Activated CD4-positive, alpha-beta T cell treated with anti-CD3 and anti-CD28 coated beads for 36 hours (primary cell): ENCODE measurements around the gene MYBPC1. TPM values are rescaled to one million over a fixed set of nuclear protein-coding genes. Genes with fewer than 3 reads are reported as not detected.
"Not testable (repeated sequence)": the region's sequence is repeated elsewhere in the genome, so short reads cannot be mapped to it uniquely, and the experiment has no call there.

Experiments used
- ATAC-seq: fragments of 200-7000 bp; cut with Tn5 transposase; one replicate; pipeline ENCODE4 v1.10.0; 2021; ENCODE audit warnings: mild to moderate bottlenecking, moderate library complexity
- CTCF ChIA-PET: fragments of 350-600 bp; sonication (Branson Sonifier 250); formaldehyde crosslinking; loops from one replicate; lab custom pipeline; 2021; ENCODE audit warnings: antibody characterized with exemption; lab: Charles Lee
- POLR2A ChIA-PET: fragments of 350-600 bp; sonication (Branson Sonifier 250); formaldehyde crosslinking; loops from one replicate; lab custom pipeline; 2021; ENCODE audit warnings: antibody characterized with exemption, inconsistent platforms; lab: Charles Lee
- DNase-seq: peaks from one replicate; pipeline ENCODE4 v3.0.0-alpha.2; 2020
- H3K27ac Mint-ChIP-seq: one replicate; pipeline ENCODE4 v1.8.0; 2021; ENCODE audit warnings: mixed read lengths
- H3K27me3 Mint-ChIP-seq: one replicate; pipeline ENCODE4 v1.8.0; 2021; ENCODE audit warnings: mixed read lengths
- H3K36me3 Mint-ChIP-seq: one replicate; pipeline ENCODE4 v1.8.0; 2021; ENCODE audit warnings: low read depth, mixed read lengths
- H3K4me1 Mint-ChIP-seq: one replicate; pipeline ENCODE4 v1.8.0; 2021; ENCODE audit warnings: mixed read lengths
- H3K4me3 Mint-ChIP-seq: one replicate; pipeline ENCODE4 v1.8.0; 2021; ENCODE audit warnings: mild to moderate bottlenecking, moderate library complexity, mixed read lengths
- H3K9me3 Mint-ChIP-seq: one replicate; pipeline ENCODE4 v1.8.0; 2021; ENCODE audit warnings: low read depth, mixed read lengths
- intact Hi-C, 2 experiments: fragments of 100-400 bp; cut with DNase I in 1 of 2; cut with micrococcal nuclease in 1 of 2; formaldehyde crosslinking; loops; one replicate each; pipeline versions ENCODE4 v1.14.2 to v1.15.1; 2022 to 2024; cut with DNase I, micrococcal nuclease
- total RNA-seq, 2 experiments: library from RNA; stranded (reverse); gene quantifications; one replicate each; pipeline ENCODE4 v1.2.3, GENCODE V29; 2021

Gene MYBPC1
- total RNA-seq, 2 experiments from 2014 or later: not detected

- Mint-ChIP-seq H3K27ac (no peak overlapping the region), H3K4me1 (no peaks in the 10 kb centered on the region), H3K36me3 (no peaks in the 10 kb centered on the region), H3K9me3 (no peaks in the 10 kb centered on the region), H3K27me3 (peaks cover 11% of the 10 kb centered on the region), H3K4me3 (no peak overlapping the region)
- intact Hi-C loops: no loop called here
- ATAC-seq (no peak), DNase-seq (no peak)
- ChIA-PET POLR2A (interaction anchor here (0.7 kb wide), 1 partner anchor 212 kb away, joined by 3 read pairs; no protein-coding TSS in a partner anchor), CTCF (interaction anchor here (0.6 to 1.1 kb wide), 4 partner anchors 11 to 241 kb away, joined by 3 to 4 read pairs (median 4); no protein-coding TSS in a partner anchor)
Measured at GRCh38 chr12:101655393-101655792, 60.6 kb downstream of the MYBPC1 start.

GRCh38 chr12:101660662-101661061, 65.9 kb downstream of the MYBPC1 start:
- CTCF ChIA-PET, H3K4me3 Mint-ChIP-seq, intact Hi-C loops, H3K36me3 Mint-ChIP-seq, H3K27me3 Mint-ChIP-seq, ATAC-seq, H3K27ac Mint-ChIP-seq, H3K4me1 Mint-ChIP-seq, POLR2A ChIA-PET, DNase-seq, H3K9me3 Mint-ChIP-seq: not testable (repeated sequence)

GRCh38 chr12:101663298-101663697, 68.5 kb downstream of the MYBPC1 start:
- no peak for DNase-seq
- Mint-ChIP-seq H3K4me3 (no peak overlapping the region), H3K27ac (no peak overlapping the region), H3K9me3 (no peaks in the 10 kb centered on the region), H3K36me3 (no peaks in the 10 kb centered on the region), H3K4me1 (no peaks in the 10 kb centered on the region), H3K27me3 (peaks cover 5% of the 10 kb centered on the region)
- ATAC-seq: no peak
- ChIA-PET POLR2A (no interaction called here), CTCF (interaction anchor here (0.7 kb wide), 1 partner anchor 39 kb away, joined by 3 read pairs; no protein-coding TSS in a partner anchor)
- intact Hi-C loops: no loop called here

GRCh38 chr12:101664992-101665391, 70.2 kb downstream of the MYBPC1 start:
- H3K4me1 Mint-ChIP-seq: peaks cover under 1% of the 10 kb centered on the region
- H3K4me3 Mint-ChIP-seq: no peak overlapping the region
- intact Hi-C loops: no loop called here
- H3K27me3 Mint-ChIP-seq: peaks cover 5% of the 10 kb centered on the region
- ChIA-PET CTCF (no interaction called here), POLR2A (no interaction called here)
- DNase-seq (no peak), ATAC-seq (no peak)
- no peaks in the 10 kb centered on the region for H3K36me3 Mint-ChIP-seq
- H3K9me3 Mint-ChIP-seq: no peaks in the 10 kb centered on the region
- no peak overlapping the region for H3K27ac Mint-ChIP-seq

GRCh38 chr12:101666052-101666728, 71.4 kb downstream of the MYBPC1 start:
- CTCF ChIA-PET: interaction anchor here (1.8 kb wide), 1 partner anchor 8 kb away, joined by 5 read pairs; no protein-coding TSS in a partner anchor
- no peak overlapping the region for H3K4me3 Mint-ChIP-seq
- H3K27ac Mint-ChIP-seq: no peak overlapping the region
- POLR2A ChIA-PET: no interaction called here
- ATAC-seq (no peak), DNase-seq (no peak)
- peaks cover 5% of the 10 kb centered on the region for H3K27me3 Mint-ChIP-seq
- no peaks in the 10 kb centered on the region for H3K9me3 Mint-ChIP-seq
- H3K4me1 Mint-ChIP-seq: peaks cover 11% of the 10 kb centered on the region
- intact Hi-C loops: no loop called here
- H3K36me3 Mint-ChIP-seq: no peaks in the 10 kb centered on the region

- Mint-ChIP-seq H3K27ac (no peak overlapping the region), H3K9me3 (no peaks in the 10 kb centered on the region), H3K4me3 (no peak overlapping the region), H3K27me3 (peaks cover 5% of the 10 kb centered on the region), H3K36me3 (no peaks in the 10 kb centered on the region), H3K4me1 (peaks cover 20% of the 10 kb centered on the region)
- POLR2A ChIA-PET: interaction anchor here (0.8 kb wide), 1 partner anchor 364 kb away, joined by 3 read pairs; no protein-coding TSS in a partner anchor
- intact Hi-C loops: no loop called here
- CTCF ChIA-PET: interaction anchor here (1.2 to 1.8 kb wide), 3 partner anchors 8 to 24 kb away, joined by 3 to 5 read pairs (median 3); no protein-coding TSS in a partner anchor
- ATAC-seq: no peak
- no peak for DNase-seq
Measured at GRCh38 chr12:101667591-101667990, 72.8 kb downstream of the MYBPC1 start.

- H3K27ac Mint-ChIP-seq: no peak overlapping the region
- H3K36me3 Mint-ChIP-seq: no peaks in the 10 kb centered on the region
- intact Hi-C loops: loop anchor here in 1 of 2 experiments (1.0 kb wide), 1 partner anchor 89 kb away; no protein-coding TSS in a partner anchor
- no peak overlapping the region for H3K4me3 Mint-ChIP-seq
- H3K27me3 Mint-ChIP-seq: peaks cover 5% of the 10 kb centered on the region
- ChIA-PET POLR2A (no interaction called here), CTCF (interaction anchor here (1.3 kb wide), 1 partner anchor 154 kb away, joined by 4 read pairs; no protein-coding TSS in a partner anchor)
- DNase-seq: peak; percentile 64
- peak; percentile 73 for ATAC-seq
- H3K9me3 Mint-ChIP-seq: no peaks in the 10 kb centered on the region
- H3K4me1 Mint-ChIP-seq: peaks cover 20% of the 10 kb centered on the region
Measured at GRCh38 chr12:101670007-101670671, 75.4 kb downstream of the MYBPC1 start.

- peaks cover 20% of the 10 kb centered on the region for H3K4me1 Mint-ChIP-seq
- ChIA-PET POLR2A (no interaction called here), CTCF (interaction anchor here (0.7 to 1.3 kb wide), 2 partner anchors 9 to 152 kb away, joined by 4 to 5 read pairs; no protein-coding TSS in a partner anchor)
- intact Hi-C loops: no loop called here
- no peaks in the 10 kb centered on the region for H3K36me3 Mint-ChIP-seq
- peaks cover 2% of the 10 kb centered on the region for H3K27me3 Mint-ChIP-seq
- peak; percentile 89 for ATAC-seq
- peak; percentile 46 for DNase-seq
- peak overlapping the region; percentile 74 for H3K27ac Mint-ChIP-seq
- H3K4me3 Mint-ChIP-seq: peak overlapping the region; percentile 11
- no peaks in the 10 kb centered on the region for H3K9me3 Mint-ChIP-seq
Measured at GRCh38 chr12:101671157-101671791, 76.5 kb downstream of the MYBPC1 start.

- Mint-ChIP-seq H3K27me3 (no peaks in the 10 kb centered on the region), H3K4me1 (peaks cover 20% of the 10 kb centered on the region), H3K27ac (peak overlapping the region; percentile 74), H3K4me3 (no peak overlapping the region), H3K9me3 (no peaks in the 10 kb centered on the region), H3K36me3 (no peaks in the 10 kb centered on the region)
- POLR2A ChIA-PET: no interaction called here
- DNase-seq (no peak), ATAC-seq (no peak)
- CTCF ChIA-PET: interaction anchor here (0.7 kb wide), 1 partner anchor 9 kb away, joined by 5 read pairs; no protein-coding TSS in a partner anchor
- intact Hi-C loops: no loop called here
Measured at GRCh38 chr12:101671833-101672232, 77.1 kb downstream of the MYBPC1 start.

- H3K27me3 Mint-ChIP-seq: no peaks in the 10 kb centered on the region
- no peaks in the 10 kb centered on the region for H3K9me3 Mint-ChIP-seq
- no peak overlapping the region for H3K27ac Mint-ChIP-seq
- intact Hi-C loops: no loop called here
- ATAC-seq (no peak), DNase-seq (no peak)
- ChIA-PET POLR2A (no interaction called here), CTCF (interaction anchor here (0.7 kb wide), 1 partner anchor 8 kb away, joined by 3 read pairs; no protein-coding TSS in a partner anchor)
- H3K4me3 Mint-ChIP-seq: no peak overlapping the region
- peaks cover 14% of the 10 kb centered on the region for H3K4me1 Mint-ChIP-seq
- H3K36me3 Mint-ChIP-seq: no peaks in the 10 kb centered on the region
Measured at GRCh38 chr12:101675555-101675954, 80.8 kb downstream of the MYBPC1 start.

- H3K9me3 Mint-ChIP-seq, H3K4me3 Mint-ChIP-seq, DNase-seq, POLR2A ChIA-PET, H3K27ac Mint-ChIP-seq, intact Hi-C loops, ATAC-seq, H3K4me1 Mint-ChIP-seq, H3K36me3 Mint-ChIP-seq, H3K27me3 Mint-ChIP-seq: not testable (repeated sequence)
- CTCF ChIA-PET: interaction anchor here (0.6 to 0.7 kb wide), 3 partner anchors 9 to 270 kb away, joined by 3 read pairs; no protein-coding TSS in a partner anchor
Measured at GRCh38 chr12:101676497-101676896, 81.7 kb downstream of the MYBPC1 start.
